GM12891 (cell line): Measurements from ENCODE around the gene ZNF133.

Source experiments
- POLR2A ChIP-seq: IDR thresholded peaks from 2 replicates; pipeline ENCODE4 v1.6.1; 2011; ENCODE audit warnings: low read depth, low read length, control low read depth
- POLR2AphosphoS5 ChIP-seq: IDR thresholded peaks from 2 replicates; pipeline ENCODE4 v1.6.1; 2011; ENCODE audit warnings: low read depth, low read length, control low read depth
- POU2F2 ChIP-seq: IDR thresholded peaks from 2 replicates; pipeline ENCODE4 v1.6.1; 2011; ENCODE audit warnings: low read depth, mild to moderate bottlenecking, control low read depth, low read length, moderate library complexity
- SPI1 ChIP-seq: IDR thresholded peaks from 2 replicates; pipeline ENCODE4 v1.6.1; 2011; ENCODE audit warnings: low read depth, low read length, control low read depth
- TAF1 ChIP-seq: IDR thresholded peaks from 2 replicates; pipeline ENCODE4 v1.6.1; 2011; ENCODE audit warnings: low read depth, low read length, control low read depth

- no peak for TF ChIP-seq POLR2A
- TF ChIP-seq POLR2AphosphoS5 = no peak
- TF ChIP-seq TAF1 = no peak
- no peak for TF ChIP-seq POU2F2
- TF ChIP-seq SPI1 = no peak
Measured at GRCh38 chr20:18252597-18253451, 35.5 kb upstream of the ZNF133 start.
